RWPE1 (cell line): ENCODE data around the gene BAHD1.

Source experiments
- CTCF ChIA-PET: fragments of 350-600 bp; sonication (Branson Sonifier 250); formaldehyde crosslinking; extraction: SDS; loops from one replicate; lab custom pipeline; 2021; lab: Yijun Ruan, JAX
- POLR2A ChIA-PET: fragments of 400-600 bp; formaldehyde crosslinking; extraction: SDS; loops from one replicate; lab custom pipeline; 2020; ENCODE audit warnings: antibody characterized with exemption; ENCODE audit not compliant: low non-redundant PET; lab: Yijun Ruan, JAX
- DNase-seq: peaks from one replicate; pipeline ENCODE4 v3.0.0; 2012; ENCODE audit warnings: low spot score
- H3K27ac ChIP-seq: fragments of 450-650 bp; 2 replicates; pipeline ENCODE4 v1.5.1; 2017
- CTCF ChIP-seq: fragments of 450-650 bp; conservative IDR thresholded peaks from 2 replicates; pipeline ENCODE4 v1.5.1; 2017; ENCODE audit warnings: low read depth, mild to moderate bottlenecking

BAHD1 gene

GRCh38 chr15:40420793-40421192, 20.0 kb upstream of the BAHD1 start:
- peak; percentile 83 for DNase-seq
- peak overlapping the region; percentile 67 for H3K27ac ChIP-seq
- ChIA-PET CTCF (interaction anchor here (1.3 to 2.1 kb wide), 3 partner anchors 19 to 141 kb away, joined by 5 to 22 read pairs (median 16); partner anchors contain the start of gene BAHD1), POLR2A (no interaction called here)
- no peak for TF ChIP-seq CTCF

GRCh38 chr15:40421246-40422157, 19.3 kb upstream of the BAHD1 start:
- CTCF ChIA-PET = interaction anchor here (0.6 to 2.1 kb wide), 20 partner anchors 9 to 1485 kb away, joined by 3 to 22 read pairs (median 4); partner anchors contain the start of genes CCDC9B, IVD and PLCB2
- peak overlapping the region; percentile 67 for H3K27ac ChIP-seq
- peak; percentile 69 for DNase-seq
- POLR2A ChIA-PET = no interaction called here
- TF ChIP-seq CTCF = peak; percentile 95

GRCh38 chr15:40424483-40425115, 16.2 kb upstream of the BAHD1 start:
- ChIA-PET CTCF (interaction anchor here (0.6 to 1.3 kb wide), 2 partner anchors 56 to 95 kb away, joined by 4 to 6 read pairs; no protein-coding TSS in a partner anchor), POLR2A (no interaction called here)
- H3K27ac ChIP-seq = no peak overlapping the region

GRCh38 chr15:40425681-40426080, 15.1 kb upstream of the BAHD1 start:
- no peak overlapping the region for H3K27ac ChIP-seq
- ChIA-PET CTCF (no interaction called here), POLR2A (no interaction called here)
- TF ChIP-seq CTCF = no peak
- no peak for DNase-seq

More at GRCh38 chr15:40424483-40425115, 16.2 kb upstream of the BAHD1 start:
- DNase-seq = no peak
- TF ChIP-seq CTCF = no peak

- DNase-seq = no peak
These were observed 13.6 kb upstream of the BAHD1 start for GRCh38 chr15:40427188-40427587.

More at GRCh38 chr15:40427188-40427587, 13.6 kb upstream of the BAHD1 start:
- ChIA-PET POLR2A (no interaction called here), CTCF (no interaction called here)
- H3K27ac ChIP-seq = no peak overlapping the region
- no peak for TF ChIP-seq CTCF
